SU-DHL-6 (cell line): ENCODE measurements around the gene PLAGL2.

Experiments used
- CTCF ChIP-seq: fragments of 200-600 bp; sonication (generic); IDR thresholded peaks from one replicate; pipeline ENCODE4 v1.5.1; 2017; ENCODE audit warnings: antibody characterized with exemption, mild to moderate bottlenecking, low read length, moderate library complexity; ENCODE audit not compliant: insufficient read depth, poor library complexity, severe bottlenecking
- EZH2phosphoT487 ChIP-seq: fragments of 200-600 bp; sonication (generic), shearing (Covaris generic); conservative IDR thresholded peaks from 2 replicates; pipeline ENCODE4 v1.6.1; 2018; ENCODE audit warnings: mild to moderate bottlenecking, antibody characterized with exemption, low read length, moderate library complexity, mixed read lengths

DNA sequence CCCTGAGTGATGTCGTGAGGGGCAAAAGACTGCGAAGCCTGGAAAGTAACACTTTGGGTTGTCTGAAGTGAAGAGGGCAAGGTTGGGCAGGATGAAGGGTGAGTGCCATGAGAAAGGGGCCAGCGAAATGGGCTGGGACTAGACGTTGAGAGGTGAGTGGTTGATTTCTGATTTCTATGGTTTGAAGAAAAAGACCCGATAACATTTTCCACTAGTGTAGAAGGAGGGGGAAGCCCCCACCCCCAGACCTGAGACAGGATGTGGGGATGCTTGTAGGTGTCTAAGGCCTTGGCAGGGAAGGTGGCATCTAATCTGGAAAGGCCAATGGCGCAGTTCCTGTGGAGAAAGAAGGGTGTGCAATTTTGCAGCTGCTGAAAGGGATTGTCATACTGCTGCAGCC, 44.6 kb upstream of the PLAGL2 start:
- TF ChIP-seq CTCF (no peak), EZH2phosphoT487 (no peak)
